Adrenal gland (tissue), 5 donors: Measurements from ENCODE around the gene NIF3L1.

Experiments
- CTCF ChIP-seq, 6 experiments: fragments of 450-650 bp in 4 of 6; fragments of 200-600 bp in 2 of 6; sonication (generic) in 1 of 6; IDR thresholded peaks; 1 replicate in 5 of 6; 2 replicates in 1 of 6; pipeline versions ENCODE4 v1.5.1 to v1.8.0; 2016 to 2021; ENCODE audit warnings: antibody characterized with exemption in 6 of 6, mild to moderate bottlenecking in 2 of 6, moderate library complexity in 1 of 6
- POLR2A ChIP-seq, 2 donors: fragments of 450-650 bp; IDR thresholded peaks; one replicate each; pipeline ENCODE4 v1.6.1; 2017; ENCODE audit warnings: antibody characterized with exemption in 2 of 2, mild to moderate bottlenecking in 2 of 2, moderate library complexity in 1 of 2
- donor health status: DM: no; HTN: no; CAD: no.

DNA sequence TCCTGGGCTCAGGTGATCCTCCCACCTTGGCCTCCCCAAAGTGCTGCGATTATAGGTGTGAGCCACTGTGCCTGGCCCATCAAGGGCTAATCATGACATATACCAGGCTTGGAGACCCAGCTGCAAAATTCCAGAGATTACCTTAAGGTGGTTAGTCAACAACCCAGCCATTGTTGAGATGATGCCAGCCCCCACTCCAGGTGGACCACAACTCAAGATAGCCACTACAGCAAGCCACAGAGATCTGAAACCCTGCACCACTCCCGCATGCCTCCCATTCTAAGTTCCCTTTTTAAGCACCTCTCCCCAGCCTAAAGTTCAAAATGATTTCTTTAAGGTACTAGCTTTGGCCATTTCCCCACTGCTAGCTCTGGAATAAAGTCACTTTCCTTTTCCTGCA lies 20.2 kb upstream of the NIF3L1 start:
- TF ChIP-seq CTCF (IDR thresholded peaks at IDR 0.05) (no peak), POLR2A (IDR thresholded peaks at IDR 0.05) (no peak)
